ENCODE results near the gene GPX1. TPM values are rescaled to one million over a fixed set of nuclear protein-coding genes. Genes with fewer than 3 reads are reported as not detected.

Gene GPX1
- total and polyA plus RNA-seq, 4 donors, result 106 to 879 (median 515) TPM

DNA sequence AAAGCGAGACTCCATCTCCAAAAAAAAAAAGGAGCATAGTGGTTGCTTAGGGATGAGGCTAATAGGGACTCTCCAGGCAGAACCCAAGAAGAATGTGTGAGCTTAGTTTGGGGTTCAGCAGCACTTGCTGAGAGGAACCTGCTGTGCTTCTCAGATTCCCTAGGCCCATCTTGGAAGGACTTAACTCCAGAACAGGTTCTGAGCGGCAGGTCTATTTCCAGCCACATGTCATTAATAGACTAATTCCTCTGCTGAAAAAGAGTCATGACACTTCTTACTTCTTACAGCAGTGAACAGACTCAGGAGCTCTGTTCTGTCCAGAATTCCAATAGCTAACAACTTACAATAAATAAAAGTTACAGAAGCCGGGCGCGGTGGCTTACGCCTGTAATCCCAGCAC lies 31.1 kb upstream of the GPX1 start:
- Histone ChIP-seq H3K4me3 (no peak overlapping the region), H3K9me3 (ENCODE audit: control insufficient read depth in 4 of 4, insufficient read depth in 3 of 4, low read length in 3 of 4) (no peaks in the 10 kb centered on the region), H3K36me3 (ENCODE audit: control insufficient read depth in 4 of 4, insufficient read depth in 4 of 4, low read length in 4 of 4) (peaks cover 0 to 8% (median 1%) of the 10 kb centered on the region in 4 donors), H3K4me1 (ENCODE audit: control insufficient read depth in 5 of 5, insufficient read depth in 5 of 5, low read length in 5 of 5) (peaks cover 0 to 12% (median 3%) of the 10 kb centered on the region in 5 donors), H3K9ac (ENCODE audit: insufficient read depth in 1 of 2, low read length in 2 of 2) (no peak overlapping the region), H3K27ac (ENCODE audit: low read depth in 1 of 2, low read length in 1 of 2) (no peak overlapping the region), H3K27me3 (ENCODE audit: control insufficient read depth in 3 of 3, insufficient read depth in 3 of 3, low read length in 2 of 3) (no peaks in the 10 kb centered on the region)
- no peak for ATAC-seq (ENCODE audit: insufficient read depth, low FRiP score)
- TF ChIP-seq, protein P1, sequence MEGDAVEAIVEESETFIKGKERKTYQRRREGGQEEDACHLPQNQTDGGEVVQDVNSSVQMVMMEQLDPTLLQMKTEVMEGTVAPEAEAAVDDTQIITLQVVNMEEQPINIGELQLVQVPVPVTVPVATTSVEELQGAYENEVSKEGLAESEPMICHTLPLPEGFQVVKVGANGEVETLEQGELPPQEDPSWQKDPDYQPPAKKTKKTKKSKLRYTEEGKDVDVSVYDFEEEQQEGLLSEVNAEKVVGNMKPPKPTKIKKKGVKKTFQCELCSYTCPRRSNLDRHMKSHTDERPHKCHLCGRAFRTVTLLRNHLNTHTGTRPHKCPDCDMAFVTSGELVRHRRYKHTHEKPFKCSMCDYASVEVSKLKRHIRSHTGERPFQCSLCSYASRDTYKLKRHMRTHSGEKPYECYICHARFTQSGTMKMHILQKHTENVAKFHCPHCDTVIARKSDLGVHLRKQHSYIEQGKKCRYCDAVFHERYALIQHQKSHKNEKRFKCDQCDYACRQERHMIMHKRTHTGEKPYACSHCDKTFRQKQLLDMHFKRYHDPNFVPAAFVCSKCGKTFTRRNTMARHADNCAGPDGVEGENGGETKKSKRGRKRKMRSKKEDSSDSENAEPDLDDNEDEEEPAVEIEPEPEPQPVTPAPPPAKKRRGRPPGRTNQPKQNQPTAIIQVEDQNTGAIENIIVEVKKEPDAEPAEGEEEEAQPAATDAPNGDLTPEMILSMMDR (IDR thresholded peaks at IDR 0.05; ENCODE audit: control extremely low read depth, extremely low read depth), result no peak
- DNase-seq, result no peak
- 96 to 98% methylated on average over 6 of the region's 6 CpGs for WGBS, 2 donors

DNA sequence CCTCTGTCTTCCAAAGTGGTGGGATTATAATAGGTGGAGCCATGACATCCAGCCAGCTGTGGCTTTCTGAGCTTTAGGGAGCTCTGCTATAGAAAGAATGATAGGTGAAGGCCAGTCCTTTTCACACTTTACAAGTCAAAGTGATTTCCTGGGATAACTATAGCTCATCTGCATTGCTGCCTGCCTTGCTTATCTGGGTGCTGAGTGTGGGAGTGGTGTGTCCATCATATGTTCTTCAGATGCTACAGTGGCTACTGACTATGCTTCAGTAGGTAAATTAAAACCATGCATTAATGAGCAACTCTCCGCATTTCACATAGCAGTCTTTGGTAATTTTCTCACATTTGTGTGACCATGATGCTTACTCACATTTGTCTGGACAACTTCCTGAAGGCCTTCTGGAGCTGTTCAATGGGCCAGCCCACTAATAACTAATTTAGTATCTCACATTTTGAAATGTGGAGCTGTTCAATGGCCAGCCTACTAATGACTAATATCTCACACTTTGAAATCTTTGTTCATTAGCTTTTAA lies 30.2 kb upstream of the GPX1 start:
- no peak overlapping the region for H3K4me3 ChIP-seq
- WGBS, 2 donors, result 89 to 91% methylated on average over 1 of the region's 1 CpG
- DNase-seq, result no peak
- no peaks in the 10 kb centered on the region for H3K27me3 ChIP-seq (ENCODE audit: control insufficient read depth in 3 of 3, insufficient read depth in 3 of 3, low read length in 2 of 3)
- no peak overlapping the region for H3K9ac ChIP-seq (ENCODE audit: insufficient read depth in 1 of 2, low read length in 2 of 2)
- TF ChIP-seq, protein P1 (IDR thresholded peaks at IDR 0.05; ENCODE audit: control extremely low read depth, extremely low read depth), result no peak
- H3K36me3 ChIP-seq (ENCODE audit: control insufficient read depth in 4 of 4, insufficient read depth in 4 of 4, low read length in 4 of 4), result peaks cover 0 to 8% (median 1%) of the 10 kb centered on the region in 4 donors
- H3K27ac ChIP-seq (ENCODE audit: low read depth in 1 of 2, low read length in 1 of 2), result no peak overlapping the region
- no peak for ATAC-seq (ENCODE audit: insufficient read depth, low FRiP score)
- no peaks in the 10 kb centered on the region for H3K9me3 ChIP-seq (ENCODE audit: control insufficient read depth in 4 of 4, insufficient read depth in 3 of 4, low read length in 3 of 4)
- H3K4me1 ChIP-seq (ENCODE audit: control insufficient read depth in 5 of 5, insufficient read depth in 5 of 5, low read length in 5 of 5), result peaks cover 0 to 12% (median 3%) of the 10 kb centered on the region in 5 donors

DNA sequence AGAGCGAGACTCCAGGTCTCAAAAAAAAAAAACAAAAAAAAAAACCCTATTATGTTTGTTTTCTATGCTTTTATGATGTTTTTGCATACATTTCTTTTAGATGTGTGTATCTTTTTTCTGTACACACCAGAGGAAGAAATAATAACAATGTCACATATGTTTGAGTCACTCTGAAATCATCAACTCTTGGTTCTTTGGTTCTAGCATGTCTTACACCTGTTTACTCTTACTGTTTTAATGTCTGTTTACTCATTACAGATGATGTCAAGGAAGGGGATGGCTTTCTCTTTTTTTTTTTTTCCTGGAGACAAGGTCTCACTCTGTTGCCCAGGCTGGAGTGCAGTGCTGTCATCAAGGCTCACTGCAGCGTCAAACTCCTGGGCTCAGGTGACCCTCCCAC lies 29.6 kb upstream of the GPX1 start:
- H3K9ac ChIP-seq (ENCODE audit: insufficient read depth in 1 of 2, low read length in 2 of 2), result no peak overlapping the region
- ATAC-seq (ENCODE audit: insufficient read depth, low FRiP score) (no peak), DNase-seq (no peak)
- WGBS, 2 donors, result 86 to 93% methylated on average over 2 of the region's 2 CpGs
- TF ChIP-seq, protein P1 (IDR thresholded peaks at IDR 0.05; ENCODE audit: control extremely low read depth, extremely low read depth), result no peak
- H3K27me3 ChIP-seq (ENCODE audit: control insufficient read depth in 3 of 3, insufficient read depth in 3 of 3, low read length in 2 of 3), result no peaks in the 10 kb centered on the region
- H3K27ac ChIP-seq (ENCODE audit: low read depth in 1 of 2, low read length in 1 of 2), result no peak overlapping the region
- H3K4me1 ChIP-seq (ENCODE audit: control insufficient read depth in 5 of 5, insufficient read depth in 5 of 5, low read length in 5 of 5), result peaks cover 0 to 7% (median 3%) of the 10 kb centered on the region in 5 donors
- no peak overlapping the region for H3K4me3 ChIP-seq
- H3K9me3 ChIP-seq (ENCODE audit: control insufficient read depth in 4 of 4, insufficient read depth in 3 of 4, low read length in 3 of 4), result no peaks in the 10 kb centered on the region
- H3K36me3 ChIP-seq (ENCODE audit: control insufficient read depth in 4 of 4, insufficient read depth in 4 of 4, low read length in 4 of 4), result peaks cover 0 to 6% (median 1%) of the 10 kb centered on the region in 4 donors
